Activated T-cell treated with anti-CD3 and anti-CD28 coated beads for 1 hour (primary cell): ENCODE results near the gene MYCL.
"Not testable (repeated sequence)": the region's sequence is repeated elsewhere in the genome, so short reads cannot be mapped to it uniquely, and the experiment has no call there.

ENCODE experiments used
- DNase-seq: peaks from one replicate; pipeline ENCODE4 v3.0.0-alpha.2; 2020; ENCODE audit warnings: low read depth

Gene MYCL

GRCh38 chr1:39917825-39918224 is 16.1 kb upstream of the MYCL start:
- no peak for DNase-seq

- no peak for DNase-seq
These were observed 13.9 kb upstream of the MYCL start for GRCh38 chr1:39915499-39916129.

- DNase-seq: not testable (repeated sequence)
These were observed 11.4 kb upstream of the MYCL start for GRCh38 chr1:39913136-39913535.

- DNase-seq: no peak
These were observed 8.5 kb upstream of the MYCL start for GRCh38 chr1:39910263-39910662.

- no peak for DNase-seq
These were observed 6.8 kb upstream of the MYCL start for GRCh38 chr1:39908534-39908933.

GRCh38 chr1:39907528-39908453 is 6.1 kb upstream of the MYCL start:
- DNase-seq: no peak

- DNase-seq: no peak
These were observed 3.5 kb upstream of the MYCL start for GRCh38 chr1:39905172-39905571.

GRCh38 chr1:39902460-39902807 is 717 bp upstream of the MYCL start:
- DNase-seq: no peak

GRCh38 chr1:39901464-39901713 is 328 bp downstream of the MYCL start:
- no peak for DNase-seq

- DNase-seq: no peak
These were observed 854 bp downstream of the MYCL start for GRCh38 chr1:39900662-39901463.

- no peak for DNase-seq
These were observed 1.8 kb downstream of the MYCL start for GRCh38 chr1:39899611-39900538.

- DNase-seq: no peak
These were observed 2.8 kb downstream of the MYCL start for GRCh38 chr1:39898648-39899603.

GRCh38 chr1:39898191-39898590 is 3.5 kb downstream of the MYCL start:
- DNase-seq: no peak

GRCh38 chr1:39896909-39897685 is 4.6 kb downstream of the MYCL start:
- no peak for DNase-seq

GRCh38 chr1:39895731-39896480 is 5.8 kb downstream of the MYCL start:
- DNase-seq: no peak

- DNase-seq: no peak
These were observed 6.7 kb downstream of the MYCL start for GRCh38 chr1:39894884-39895495.

- DNase-seq: no peak
These were observed 8.8 kb downstream of the MYCL start for GRCh38 chr1:39892601-39893595.

GRCh38 chr1:39890880-39891279 is 10.8 kb downstream of the MYCL start:
- DNase-seq: no peak
